Adrenal gland (tissue), 5 donors: ENCODE results near the gene NKX6-2.

ENCODE experiments used
- CTCF ChIP-seq, 6 experiments: fragments of 450-650 bp in 4 of 6; fragments of 200-600 bp in 2 of 6; sonication (generic) in 1 of 6; IDR thresholded peaks; 1 replicate in 5 of 6; 2 replicates in 1 of 6; pipeline versions ENCODE4 v1.5.1 to v1.8.0; 2016 to 2021; ENCODE audit warnings: antibody characterized with exemption in 6 of 6, mild to moderate bottlenecking in 2 of 6, moderate library complexity in 1 of 6
- POLR2A ChIP-seq, 2 donors: fragments of 450-650 bp; IDR thresholded peaks; one replicate each; pipeline ENCODE4 v1.6.1; 2017; ENCODE audit warnings: antibody characterized with exemption in 2 of 2, mild to moderate bottlenecking in 2 of 2, moderate library complexity in 1 of 2
- donor health status: DM: no; HTN: no; CAD: no.

GRCh38 chr10:132798876-132799275, 12.9 kb upstream of the NKX6-2 start:
- no peak for TF ChIP-seq CTCF (IDR thresholded peaks at IDR 0.05)
- no peak for TF ChIP-seq POLR2A (IDR thresholded peaks at IDR 0.05)
